WTC11 (cell line): Measurements from ENCODE around the gene ARHGAP42.

Source experiments
- ATF1 ChIP-seq: sonication (generic); formaldehyde crosslinking; IDR thresholded peaks from 2 replicates; pipeline ENCODE4 v1.8.1; 2023; ENCODE audit warnings: mild to moderate bottlenecking, moderate library complexity, missing genetic modification reagents
- E2F5 ChIP-seq: sonication (generic); formaldehyde crosslinking; IDR thresholded peaks from 2 replicates; pipeline ENCODE4 v1.8.1; 2022; ENCODE audit warnings: mild to moderate bottlenecking, moderate library complexity, missing genetic modification reagents
- ELF4 ChIP-seq: sonication (generic); formaldehyde crosslinking; IDR thresholded peaks from 2 replicates; pipeline ENCODE4 v1.8.1; 2022; ENCODE audit warnings: low read depth, mild to moderate bottlenecking, moderate library complexity, missing genetic modification reagents
- PRDM15 ChIP-seq: sonication (generic); formaldehyde crosslinking; IDR thresholded peaks from 2 replicates; pipeline ENCODE4 v1.8.0; 2022; ENCODE audit warnings: missing genetic modification reagents
- ZNF512 ChIP-seq: sonication (generic); formaldehyde crosslinking; IDR thresholded peaks from 2 replicates; pipeline ENCODE4 v1.8.1; 2022; ENCODE audit warnings: missing genetic modification reagents, borderline replicate concordance
- TF ChIP-seq, protein P1 (sequence below): fragments of 200-600 bp; IDR thresholded peaks from 2 replicates; pipeline ENCODE4 v1.8.0; 2022; ENCODE audit warnings: antibody characterized with exemption
- TF ChIP-seq, protein P2 (sequence below): sonication (generic); formaldehyde crosslinking; conservative IDR thresholded peaks from 2 replicates; pipeline ENCODE4 v1.8.1; 2023; ENCODE audit warnings: mild to moderate bottlenecking, low read depth, missing genetic modification reagents, moderate library complexity
- TF ChIP-seq, protein P3 (sequence below): sonication (generic); formaldehyde crosslinking; IDR thresholded peaks from 2 replicates; pipeline ENCODE4 v1.8.0; 2022; ENCODE audit warnings: mild to moderate bottlenecking, missing genetic modification reagents
- TF ChIP-seq, protein P4 (sequence below): sonication (generic); formaldehyde crosslinking; IDR thresholded peaks from 2 replicates; pipeline ENCODE4 v1.8.1; 2023; ENCODE audit warnings: mild to moderate bottlenecking, missing genetic modification reagents, moderate library complexity
- TF ChIP-seq, protein P5 (sequence below): sonication (generic); formaldehyde crosslinking; IDR thresholded peaks from 2 replicates; pipeline ENCODE4 v1.8.0; 2023; ENCODE audit warnings: missing genetic modification reagents
- TF ChIP-seq, protein P6 (sequence below): sonication (generic); formaldehyde crosslinking; IDR thresholded peaks from 2 replicates; pipeline ENCODE4 v1.8.0; 2022; ENCODE audit warnings: mild to moderate bottlenecking, missing genetic modification reagents

DNA sequence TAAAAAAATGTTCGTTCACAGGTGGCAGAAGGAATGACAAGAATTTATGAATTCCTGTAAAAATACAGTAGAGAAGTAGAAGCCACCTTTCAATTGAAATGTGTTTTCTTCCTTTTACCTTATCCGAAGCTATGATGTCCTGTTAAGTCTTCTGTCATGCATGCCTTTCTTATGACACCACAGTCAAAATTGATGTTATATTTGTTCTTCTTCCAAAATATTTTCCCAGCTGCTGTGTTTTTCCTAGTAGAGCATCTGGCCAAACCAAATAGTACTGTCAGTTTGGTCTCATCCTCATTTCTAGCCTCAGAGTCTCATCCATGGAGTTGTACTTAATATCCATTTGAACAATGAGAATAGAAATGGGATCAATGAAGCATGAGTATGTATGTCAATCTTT lies 236.5 kb downstream of the ARHGAP42 start:
- TF ChIP-seq, protein P1, sequence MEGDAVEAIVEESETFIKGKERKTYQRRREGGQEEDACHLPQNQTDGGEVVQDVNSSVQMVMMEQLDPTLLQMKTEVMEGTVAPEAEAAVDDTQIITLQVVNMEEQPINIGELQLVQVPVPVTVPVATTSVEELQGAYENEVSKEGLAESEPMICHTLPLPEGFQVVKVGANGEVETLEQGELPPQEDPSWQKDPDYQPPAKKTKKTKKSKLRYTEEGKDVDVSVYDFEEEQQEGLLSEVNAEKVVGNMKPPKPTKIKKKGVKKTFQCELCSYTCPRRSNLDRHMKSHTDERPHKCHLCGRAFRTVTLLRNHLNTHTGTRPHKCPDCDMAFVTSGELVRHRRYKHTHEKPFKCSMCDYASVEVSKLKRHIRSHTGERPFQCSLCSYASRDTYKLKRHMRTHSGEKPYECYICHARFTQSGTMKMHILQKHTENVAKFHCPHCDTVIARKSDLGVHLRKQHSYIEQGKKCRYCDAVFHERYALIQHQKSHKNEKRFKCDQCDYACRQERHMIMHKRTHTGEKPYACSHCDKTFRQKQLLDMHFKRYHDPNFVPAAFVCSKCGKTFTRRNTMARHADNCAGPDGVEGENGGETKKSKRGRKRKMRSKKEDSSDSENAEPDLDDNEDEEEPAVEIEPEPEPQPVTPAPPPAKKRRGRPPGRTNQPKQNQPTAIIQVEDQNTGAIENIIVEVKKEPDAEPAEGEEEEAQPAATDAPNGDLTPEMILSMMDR, result no peak
- TF ChIP-seq, protein P2, sequence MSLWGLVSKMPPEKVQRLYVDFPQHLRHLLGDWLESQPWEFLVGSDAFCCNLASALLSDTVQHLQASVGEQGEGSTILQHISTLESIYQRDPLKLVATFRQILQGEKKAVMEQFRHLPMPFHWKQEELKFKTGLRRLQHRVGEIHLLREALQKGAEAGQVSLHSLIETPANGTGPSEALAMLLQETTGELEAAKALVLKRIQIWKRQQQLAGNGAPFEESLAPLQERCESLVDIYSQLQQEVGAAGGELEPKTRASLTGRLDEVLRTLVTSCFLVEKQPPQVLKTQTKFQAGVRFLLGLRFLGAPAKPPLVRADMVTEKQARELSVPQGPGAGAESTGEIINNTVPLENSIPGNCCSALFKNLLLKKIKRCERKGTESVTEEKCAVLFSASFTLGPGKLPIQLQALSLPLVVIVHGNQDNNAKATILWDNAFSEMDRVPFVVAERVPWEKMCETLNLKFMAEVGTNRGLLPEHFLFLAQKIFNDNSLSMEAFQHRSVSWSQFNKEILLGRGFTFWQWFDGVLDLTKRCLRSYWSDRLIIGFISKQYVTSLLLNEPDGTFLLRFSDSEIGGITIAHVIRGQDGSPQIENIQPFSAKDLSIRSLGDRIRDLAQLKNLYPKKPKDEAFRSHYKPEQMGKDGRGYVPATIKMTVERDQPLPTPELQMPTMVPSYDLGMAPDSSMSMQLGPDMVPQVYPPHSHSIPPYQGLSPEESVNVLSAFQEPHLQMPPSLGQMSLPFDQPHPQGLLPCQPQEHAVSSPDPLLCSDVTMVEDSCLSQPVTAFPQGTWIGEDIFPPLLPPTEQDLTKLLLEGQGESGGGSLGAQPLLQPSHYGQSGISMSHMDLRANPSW (CRISPR knock-in tag), result no peak
- TF ChIP-seq ELF4 (CRISPR knock-in tag), result no peak
- TF ChIP-seq, protein P3, sequence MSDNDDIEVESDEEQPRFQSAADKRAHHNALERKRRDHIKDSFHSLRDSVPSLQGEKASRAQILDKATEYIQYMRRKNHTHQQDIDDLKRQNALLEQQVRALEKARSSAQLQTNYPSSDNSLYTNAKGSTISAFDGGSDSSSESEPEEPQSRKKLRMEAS (CRISPR knock-in tag), result no peak
- no peak for TF ChIP-seq E2F5 (CRISPR knock-in tag)
- TF ChIP-seq, protein P4, sequence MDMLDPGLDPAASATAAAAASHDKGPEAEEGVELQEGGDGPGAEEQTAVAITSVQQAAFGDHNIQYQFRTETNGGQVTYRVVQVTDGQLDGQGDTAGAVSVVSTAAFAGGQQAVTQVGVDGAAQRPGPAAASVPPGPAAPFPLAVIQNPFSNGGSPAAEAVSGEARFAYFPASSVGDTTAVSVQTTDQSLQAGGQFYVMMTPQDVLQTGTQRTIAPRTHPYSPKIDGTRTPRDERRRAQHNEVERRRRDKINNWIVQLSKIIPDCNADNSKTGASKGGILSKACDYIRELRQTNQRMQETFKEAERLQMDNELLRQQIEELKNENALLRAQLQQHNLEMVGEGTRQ, result no peak
- TF ChIP-seq ZNF512 (CRISPR knock-in tag), result no peak
- no peak for TF ChIP-seq ATF1
- TF ChIP-seq PRDM15 (CRISPR knock-in tag), result no peak
- TF ChIP-seq, protein P5, sequence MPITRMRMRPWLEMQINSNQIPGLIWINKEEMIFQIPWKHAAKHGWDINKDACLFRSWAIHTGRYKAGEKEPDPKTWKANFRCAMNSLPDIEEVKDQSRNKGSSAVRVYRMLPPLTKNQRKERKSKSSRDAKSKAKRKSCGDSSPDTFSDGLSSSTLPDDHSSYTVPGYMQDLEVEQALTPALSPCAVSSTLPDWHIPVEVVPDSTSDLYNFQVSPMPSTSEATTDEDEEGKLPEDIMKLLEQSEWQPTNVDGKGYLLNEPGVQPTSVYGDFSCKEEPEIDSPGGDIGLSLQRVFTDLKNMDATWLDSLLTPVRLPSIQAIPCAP (CRISPR knock-in tag), result no peak
- TF ChIP-seq, protein P6, sequence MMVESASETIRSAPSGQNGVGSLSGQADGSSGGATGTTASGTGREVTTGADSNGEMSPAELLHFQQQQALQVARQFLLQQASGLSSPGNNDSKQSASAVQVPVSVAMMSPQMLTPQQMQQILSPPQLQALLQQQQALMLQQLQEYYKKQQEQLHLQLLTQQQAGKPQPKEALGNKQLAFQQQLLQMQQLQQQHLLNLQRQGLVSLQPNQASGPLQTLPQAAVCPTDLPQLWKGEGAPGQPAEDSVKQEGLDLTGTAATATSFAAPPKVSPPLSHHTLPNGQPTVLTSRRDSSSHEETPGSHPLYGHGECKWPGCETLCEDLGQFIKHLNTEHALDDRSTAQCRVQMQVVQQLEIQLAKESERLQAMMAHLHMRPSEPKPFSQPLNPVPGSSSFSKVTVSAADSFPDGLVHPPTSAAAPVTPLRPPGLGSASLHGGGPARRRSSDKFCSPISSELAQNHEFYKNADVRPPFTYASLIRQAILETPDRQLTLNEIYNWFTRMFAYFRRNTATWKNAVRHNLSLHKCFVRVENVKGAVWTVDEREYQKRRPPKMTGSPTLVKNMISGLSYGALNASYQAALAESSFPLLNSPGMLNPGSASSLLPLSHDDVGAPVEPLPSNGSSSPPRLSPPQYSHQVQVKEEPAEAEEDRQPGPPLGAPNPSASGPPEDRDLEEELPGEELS (CRISPR knock-in tag), result no peak
